ENCODE results near the gene ZNF722.
"Not testable (repeated sequence)": the region's sequence is repeated elsewhere in the genome, so short reads cannot be mapped to it uniquely, and the experiment has no call there.

The ZNF722 gene

GRCh38 chr7:63998549-63998948, at the start of gene ZNF722:
Gene ZNF722 (plus strand): TSS chr7:63998849. CDS start chr7:63998962, 113 bp downstream.
- H3K4me3 ChIP-seq (replicated peaks in 1 of 2; ENCODE audit: low read depth in 2 of 2, low read length in 2 of 2): no peak within 1 kb of the TSS
- no peak for TF ChIP-seq CTCF (IDR thresholded peaks at IDR 0.05; ENCODE audit: low read depth, low read length)
- DNase-seq (ENCODE audit: low read depth in 2 of 2): no peak

GRCh38 chr7:63953181-63953580, 45.5 kb upstream of the ZNF722 start:
- TF ChIP-seq CTCF (IDR thresholded peaks at IDR 0.05; ENCODE audit: low read depth, low read length): no peak
- DNase-seq (ENCODE audit: low read depth in 2 of 2): no peak
- H3K4me3 ChIP-seq (replicated peaks in 1 of 2; ENCODE audit: low read depth in 2 of 2, low read length in 2 of 2): no peak overlapping the region

- no peak overlapping the region for H3K4me3 ChIP-seq (replicated peaks in 1 of 2; ENCODE audit: low read depth in 2 of 2, low read length in 2 of 2)
- TF ChIP-seq CTCF (IDR thresholded peaks at IDR 0.05; ENCODE audit: low read depth, low read length): no peak
- DNase-seq (ENCODE audit: low read depth in 2 of 2): no peak
Observed at GRCh38 chr7:63968629-63969028, 30.0 kb upstream of the ZNF722 start.

GRCh38 chr7:64015496-64015895, 16.8 kb downstream of the ZNF722 start:
- DNase-seq (ENCODE audit: low read depth in 2 of 2); H3K4me3 ChIP-seq (replicated peaks in 1 of 2; ENCODE audit: low read depth in 2 of 2, low read length in 2 of 2): not testable (repeated sequence)

- no peak for DNase-seq (ENCODE audit: low read depth in 2 of 2)
- no peak for TF ChIP-seq CTCF (IDR thresholded peaks at IDR 0.05; ENCODE audit: low read depth, low read length)
- no peak overlapping the region for H3K4me3 ChIP-seq (replicated peaks in 1 of 2; ENCODE audit: low read depth in 2 of 2, low read length in 2 of 2)
Observed at GRCh38 chr7:64035388-64035787, 36.7 kb downstream of the ZNF722 start.

- no peak overlapping the region for H3K4me3 ChIP-seq (replicated peaks in 1 of 2; ENCODE audit: low read depth in 2 of 2, low read length in 2 of 2)
Observed at GRCh38 chr7:64037095-64037494, 38.4 kb downstream of the ZNF722 start.

GRCh38 chr7:64045301-64046040, 46.8 kb downstream of the ZNF722 start, which contains the start of gene ZNF727:
Gene ZNF727 (plus strand): TSS chr7:64045434. CDS start chr7:64045622, 188 bp downstream.
- no peak for DNase-seq (ENCODE audit: low read depth in 2 of 2)
- no peak within 1 kb of the TSS for H3K4me3 ChIP-seq (replicated peaks in 1 of 2; ENCODE audit: low read depth in 2 of 2, low read length in 2 of 2)
- TF ChIP-seq CTCF (IDR thresholded peaks at IDR 0.05; ENCODE audit: low read depth, low read length): no peak

More at GRCh38 chr7:64037095-64037494, 38.4 kb downstream of the ZNF722 start:
- no peak for DNase-seq (ENCODE audit: low read depth in 2 of 2)
- no peak for TF ChIP-seq CTCF (IDR thresholded peaks at IDR 0.05; ENCODE audit: low read depth, low read length)

All from cardiac fibroblast (primary cell).